SKM-1 treated with dmso at 0.1 percent for 144 hours (cell line): ENCODE measurements around the gene TINCR.
"Not testable (repeated sequence)": the region's sequence is repeated elsewhere in the genome, so short reads cannot be mapped to it uniquely, and the experiment has no call there.

Source experiments
- DNase-seq: peaks from one replicate; lab custom pipeline; 2025; ENCODE audit not compliant: unreplicated experiment; lab: John Stamatoyannopoulos, UW

TINCR gene

GRCh38 chr19:5567360-5567969 is at the start of gene TINCR:
TINCR (minus strand) TSS chr19:5567953.
- DNase-seq = no peak

DNA sequence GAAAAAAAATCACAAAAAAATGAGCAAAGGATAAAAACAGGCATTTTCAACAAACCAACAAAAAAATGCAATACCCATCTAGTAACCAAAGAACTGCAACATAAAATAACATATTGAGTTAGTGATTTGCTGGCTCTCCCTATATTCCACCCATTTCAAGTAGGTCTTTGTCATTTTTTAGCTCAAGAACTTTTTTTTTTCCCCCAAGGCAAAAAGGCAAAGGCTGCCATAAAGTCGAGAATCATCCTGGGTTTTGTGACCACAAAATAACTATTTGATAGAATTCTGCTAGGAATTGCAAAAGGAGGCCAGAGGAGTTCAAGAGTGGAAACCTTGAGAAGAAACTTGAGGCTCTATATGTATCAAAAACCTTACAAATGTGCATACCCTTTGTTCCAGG is 49.3 kb upstream of the TINCR start:
- no peak for DNase-seq

GRCh38 chr19:5615756-5616327 is 48.1 kb upstream of the TINCR start:
- no peak for DNase-seq

- DNase-seq = no peak
These were observed 45.4 kb upstream of the TINCR start for GRCh38 chr19:5612891-5613865.

DNA sequence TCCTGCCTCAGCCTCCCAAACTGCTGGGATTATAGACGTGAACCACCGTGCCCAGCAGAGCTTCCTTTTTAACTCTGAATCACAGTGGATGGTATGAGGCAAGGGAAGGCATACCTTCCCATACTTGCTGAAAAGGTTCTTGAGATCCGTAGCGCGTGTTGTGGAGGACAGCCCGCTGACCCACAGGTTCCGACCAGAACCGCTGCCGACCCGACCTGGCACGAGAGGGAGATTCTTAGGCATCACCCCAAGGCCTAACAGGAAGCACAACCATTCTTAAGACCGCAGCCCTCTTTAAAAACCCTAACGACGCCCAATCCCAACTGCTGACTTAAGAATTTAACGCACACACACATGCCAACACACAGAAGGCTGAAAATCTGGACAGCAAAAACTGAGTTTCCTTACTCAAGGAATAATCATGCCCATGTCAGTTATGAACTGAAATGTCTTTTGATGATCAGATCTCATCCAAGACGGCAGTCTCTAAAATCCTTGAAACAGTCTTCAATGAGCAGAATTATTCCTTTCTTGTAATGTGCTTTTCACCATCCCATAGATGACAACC is 42.2 kb upstream of the TINCR start:
- DNase-seq = no peak

DNA sequence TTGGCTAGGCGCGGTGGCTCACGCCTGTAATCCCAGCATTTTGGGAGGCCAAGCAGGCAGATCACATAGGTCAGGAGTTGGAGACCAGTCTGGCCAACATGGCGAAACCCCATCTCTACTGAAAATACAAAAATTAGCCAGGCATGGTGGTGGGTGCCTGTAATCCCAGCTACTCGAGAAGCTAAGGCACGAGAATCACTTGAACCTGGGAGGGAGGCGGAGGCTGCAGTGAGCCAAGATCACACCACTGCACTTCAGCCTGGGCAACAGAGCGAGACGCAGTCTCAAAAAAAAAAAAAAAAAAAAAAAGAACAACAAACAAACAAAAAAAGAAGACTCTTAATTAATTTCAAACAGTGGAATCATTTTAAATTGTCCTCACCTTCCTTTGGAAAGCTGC is 41.0 kb upstream of the TINCR start:
- not testable (repeated sequence) for DNase-seq

GRCh38 chr19:5608291-5608690 is 40.5 kb upstream of the TINCR start:
- no peak for DNase-seq

GRCh38 chr19:5607318-5608275 is 39.8 kb upstream of the TINCR start:
- DNase-seq = no peak

DNA sequence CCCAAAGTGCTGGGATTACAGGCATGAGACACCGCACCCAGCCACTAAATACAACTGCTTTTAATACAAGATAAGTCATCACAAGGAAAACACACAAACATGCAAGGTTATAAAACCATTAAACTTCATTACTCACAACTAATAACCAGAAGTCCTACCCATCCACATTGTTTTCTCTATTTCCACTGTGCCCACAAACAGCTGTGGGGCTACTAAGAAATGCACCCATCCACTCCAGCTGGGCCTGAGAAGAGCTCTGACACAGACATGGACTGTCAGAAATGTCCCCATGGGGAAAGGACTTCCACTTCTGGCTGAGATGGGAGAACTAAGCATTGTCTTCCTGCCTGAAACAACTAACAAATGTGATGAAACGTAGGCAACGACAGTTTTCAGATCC is 37.6 kb upstream of the TINCR start:
- DNase-seq = no peak

GRCh38 chr19:5603626-5604025 is 35.9 kb upstream of the TINCR start:
- no peak for DNase-seq

DNA sequence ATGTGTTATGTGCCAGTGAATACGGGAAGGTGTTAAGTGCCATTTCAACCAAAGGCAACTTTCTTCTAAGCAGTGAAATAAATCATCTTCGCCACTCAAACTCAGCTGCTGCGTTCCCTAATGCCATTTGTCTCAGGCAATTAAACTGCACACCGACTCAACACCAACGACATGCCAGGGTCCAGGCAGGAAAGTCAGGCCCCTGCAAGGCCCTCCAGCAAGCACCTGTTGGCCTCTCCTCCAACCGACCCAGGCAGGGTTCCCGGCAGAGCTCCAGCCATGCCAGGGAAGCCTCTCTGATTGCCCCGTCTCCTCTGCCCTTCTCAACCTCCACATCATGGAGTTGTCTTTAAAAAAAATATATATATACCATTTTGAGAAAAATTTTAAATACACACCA is 33.0 kb upstream of the TINCR start:
- no peak for DNase-seq

- DNase-seq = no peak
These were observed 28.0 kb upstream of the TINCR start for GRCh38 chr19:5595745-5596144.

DNA sequence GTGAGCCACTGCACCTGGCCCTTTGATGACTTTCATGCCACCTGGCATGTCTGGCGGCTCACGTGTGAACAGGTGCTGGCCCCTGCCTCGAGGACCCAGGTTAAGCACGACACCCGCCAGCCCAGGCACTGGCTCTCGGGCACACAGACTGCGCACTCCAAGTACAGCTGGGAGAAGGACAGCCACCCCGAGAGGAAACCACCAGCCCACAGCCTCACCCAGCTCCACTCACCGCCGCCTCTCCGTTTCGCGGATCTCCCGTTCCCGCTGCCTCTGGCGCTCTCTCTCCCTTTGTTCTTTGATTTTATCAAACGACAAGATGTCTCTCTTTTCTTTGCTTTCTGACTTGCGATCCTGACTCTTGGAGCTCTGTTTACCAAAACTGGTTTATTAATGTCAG is 27.4 kb upstream of the TINCR start:
- no peak for DNase-seq

GRCh38 chr19:5594521-5594950 is 26.8 kb upstream of the TINCR start:
- no peak for DNase-seq

- no peak for DNase-seq
These were observed 25.8 kb upstream of the TINCR start for GRCh38 chr19:5593343-5594255.

DNA sequence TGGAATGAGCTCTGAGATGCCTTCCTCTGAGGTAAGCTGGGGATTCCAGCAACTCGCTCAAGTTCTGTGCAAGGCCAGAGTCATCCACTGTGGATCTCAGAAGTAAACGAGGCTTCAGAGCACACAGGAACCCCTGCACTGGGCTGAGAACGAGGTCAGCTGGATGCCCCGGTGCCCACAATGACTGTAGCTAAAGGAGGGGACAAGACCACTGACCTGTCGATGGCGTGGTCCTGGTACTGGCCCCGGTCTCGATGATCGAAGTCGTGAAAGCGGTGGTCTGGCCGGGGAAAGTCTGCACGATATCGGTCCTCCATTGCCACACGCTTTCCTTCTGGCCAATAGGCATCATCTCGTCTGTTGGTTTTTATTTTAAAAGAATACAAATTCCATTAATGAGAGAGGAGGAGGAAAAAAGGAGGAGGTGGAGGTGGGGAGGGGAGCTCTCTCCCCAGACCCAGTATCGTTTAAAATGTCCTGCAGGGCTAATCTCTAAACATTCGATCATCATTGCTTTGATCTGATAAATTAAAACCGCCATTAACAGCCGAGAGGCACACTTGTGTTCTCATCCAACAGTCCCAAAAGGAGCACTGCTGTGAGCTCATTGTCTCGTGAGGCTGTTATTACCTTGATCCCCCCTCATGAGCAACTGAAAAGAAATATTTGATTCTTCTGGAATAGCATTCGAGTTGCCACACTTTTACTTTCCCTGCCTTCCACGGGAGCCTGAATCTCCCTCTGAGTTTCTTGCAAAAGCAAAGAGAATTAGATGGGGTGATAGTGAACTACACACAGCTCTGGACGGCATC is 25.0 kb upstream of the TINCR start:
- DNase-seq = no peak

DNA sequence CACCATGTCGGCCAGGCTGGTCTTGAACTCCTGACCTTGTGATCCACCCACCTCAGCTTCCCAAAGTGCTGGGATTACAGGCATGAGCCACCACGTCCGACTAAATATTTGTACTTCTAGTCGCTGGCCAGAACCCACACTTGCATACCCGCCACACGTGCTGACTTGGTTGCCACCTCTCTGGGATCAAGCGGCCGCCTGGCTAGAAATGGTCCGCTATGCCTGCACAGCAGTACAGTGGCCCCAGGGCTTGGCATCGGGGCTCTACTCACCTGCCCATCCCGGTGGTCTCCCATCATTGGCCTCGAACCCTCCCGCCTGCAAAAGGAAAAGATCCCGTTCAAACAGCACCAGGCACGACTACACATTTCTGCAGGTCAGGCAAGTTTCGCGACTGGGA is 23.7 kb upstream of the TINCR start:
- DNase-seq = no peak

DNA sequence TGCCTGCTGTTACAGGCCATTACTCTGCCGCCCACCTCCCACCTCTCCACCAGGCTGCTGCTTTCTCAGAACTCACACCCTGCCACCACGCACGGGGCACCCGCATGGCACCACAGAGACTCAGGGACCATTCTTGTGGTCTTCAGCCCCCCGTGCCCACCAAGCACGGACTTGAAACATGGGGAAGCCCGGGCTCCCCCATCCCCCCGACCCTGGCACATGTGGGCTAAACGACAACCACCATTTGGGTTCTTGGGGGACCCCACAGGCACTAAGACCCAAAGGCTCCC is 23.1 kb upstream of the TINCR start:
- DNase-seq = no peak
